PFSK-1 (cell line): ENCODE data around the gene CEBPA.

Source experiments
- FOXP2 ChIP-seq: optimal IDR thresholded peaks from 2 replicates; pipeline ENCODE3; 2011; ENCODE audit warnings: borderline replicate concordance, control low read depth, inconsistent platforms; ENCODE audit not compliant: insufficient read depth; ENCODE audit errors: extremely low read length, extremely low read depth
- POLR2AphosphoS5 ChIP-seq: IDR thresholded peaks from 2 replicates; pipeline ENCODE4 v1.6.1; 2012; ENCODE audit warnings: low read depth, mild to moderate bottlenecking, control low read depth, low read length, moderate library complexity
- REST ChIP-seq, 2 experiments: IDR thresholded peaks; 2 replicates each; pipeline versions ENCODE4 v1.6.1 to v1.8.0; 2011 to 2012; ENCODE audit warnings: low read depth in 2 of 2, low read length in 2 of 2, control low read depth in 1 of 2, inconsistent platforms in 1 of 2, mild to moderate bottlenecking in 1 of 2, moderate library complexity in 1 of 2; ENCODE audit not compliant: insufficient read depth in 1 of 2
- SIN3A ChIP-seq: IDR thresholded peaks from 2 replicates; pipeline ENCODE4 v1.6.1; 2012; ENCODE audit warnings: mild to moderate bottlenecking, low read length, moderate library complexity, borderline replicate concordance; ENCODE audit not compliant: insufficient read depth
- TAF1 ChIP-seq: IDR thresholded peaks from 2 replicates; pipeline ENCODE4 v1.6.1; 2012; ENCODE audit warnings: low read length, control low read depth, borderline replicate concordance; ENCODE audit not compliant: insufficient read depth

CEBPA gene

GRCh38 chr19:33251526-33252090 is 50.7 kb downstream of the CEBPA start:
- no peak for TF ChIP-seq SIN3A
- no peak for TF ChIP-seq POLR2AphosphoS5
- TF ChIP-seq REST (IDR thresholded peaks at IDR 0.05; ENCODE audit: insufficient read depth in 1 of 2, low read depth in 2 of 2, low read length in 2 of 2) = no peak
- no peak for TF ChIP-seq FOXP2
- no peak for TF ChIP-seq TAF1

GRCh38 chr19:33251076-33251475 is 51.3 kb downstream of the CEBPA start:
- TF ChIP-seq TAF1 (no peak), POLR2AphosphoS5 (no peak), FOXP2 (no peak), SIN3A (no peak), REST (IDR thresholded peaks at IDR 0.05; ENCODE audit: insufficient read depth in 1 of 2, low read depth in 2 of 2, low read length in 2 of 2) (no peak)

GRCh38 chr19:33250500-33250899 is 51.8 kb downstream of the CEBPA start:
- TF ChIP-seq POLR2AphosphoS5 = no peak
- no peak for TF ChIP-seq REST (IDR thresholded peaks at IDR 0.05; ENCODE audit: insufficient read depth in 1 of 2, low read depth in 2 of 2, low read length in 2 of 2)
- TF ChIP-seq TAF1 = no peak
- no peak for TF ChIP-seq SIN3A
- TF ChIP-seq FOXP2 = no peak
